Ishikawa (cell line): ENCODE data around the gene PGAP3.

Source experiments
- CREB1 ChIP-seq: IDR thresholded peaks from 2 replicates; pipeline ENCODE4 v1.6.1; 2012; ENCODE audit warnings: low read depth
- FOXM1 ChIP-seq: IDR thresholded peaks from 2 replicates; pipeline ENCODE4 v1.6.1; 2012; ENCODE audit warnings: low read depth, borderline replicate concordance
- TAF1 ChIP-seq: IDR thresholded peaks from 2 replicates; pipeline ENCODE4 v1.6.1; 2012; ENCODE audit warnings: low read depth, mild to moderate bottlenecking
- YY1 ChIP-seq: IDR thresholded peaks from 2 replicates; pipeline ENCODE4 v1.6.1; 2012; ENCODE audit warnings: low read depth

DNA sequence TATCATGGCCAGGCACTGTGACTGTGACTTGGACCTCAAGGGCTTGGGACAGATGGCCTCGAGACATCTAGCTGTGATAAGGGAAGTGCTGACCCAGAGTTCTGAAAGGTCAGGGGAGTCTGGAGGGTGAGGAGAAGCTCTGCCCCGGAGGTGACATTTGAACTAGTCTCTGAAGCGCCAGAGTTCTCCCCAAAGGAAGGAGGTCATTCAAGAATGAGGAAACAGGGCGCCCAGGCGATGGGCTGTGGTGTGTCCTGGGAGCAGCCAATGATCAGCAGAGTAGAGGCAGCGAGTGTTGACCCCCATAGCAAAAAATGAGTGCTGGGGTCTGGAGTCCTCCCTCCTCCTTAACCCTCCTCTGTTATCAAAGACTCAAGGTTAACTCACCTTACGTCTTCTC lies 46.0 kb downstream of the PGAP3 start:
- TF ChIP-seq YY1 (no peak), TAF1 (no peak), FOXM1 (no peak), CREB1 (no peak)
